Measurements from ENCODE around the gene GUK1.
"Not testable (repeated sequence)": the region's sequence is repeated elsewhere in the genome, so short reads cannot be mapped to it uniquely, and the experiment has no call there.

GUK1 gene

GRCh38 chr1:228162286-228163006, 22.4 kb downstream of the GUK1 start:
- DNase-seq (ENCODE audit: low read depth in 2 of 2) = no peak

- DNase-seq (ENCODE audit: low read depth in 2 of 2) = no peak
Measured at GRCh38 chr1:228163007-228163753, 23.1 kb downstream of the GUK1 start.

GRCh38 chr1:228163776-228164519, 23.9 kb downstream of the GUK1 start:
- DNase-seq (ENCODE audit: low read depth in 2 of 2) = no peak

GRCh38 chr1:228164561-228165371, 24.7 kb downstream of the GUK1 start:
- no peak for DNase-seq (ENCODE audit: low read depth in 2 of 2)

- peak; percentile 99 to 100 for DNase-seq (ENCODE audit: low read depth in 2 of 2)
Measured at GRCh38 chr1:228165372-228166169, 25.5 kb downstream of the GUK1 start, which contains the start of gene IBA57. Gene IBA57 (plus strand): TSS chr1:228165804. CDS start chr1:228165817, 13 bp downstream.

- DNase-seq (ENCODE audit: low read depth in 2 of 2) = peak; percentile 26 to 34
Measured at GRCh38 chr1:228166170-228166936, 26.3 kb downstream of the GUK1 start.

GRCh38 chr1:228168563-228169270, 28.6 kb downstream of the GUK1 start:
- no peak for DNase-seq (ENCODE audit: low read depth in 2 of 2)

- DNase-seq (ENCODE audit: low read depth in 2 of 2) = no peak
Measured at GRCh38 chr1:228169345-228169744, 29.3 kb downstream of the GUK1 start.

GRCh38 chr1:228170666-228171065, 30.6 kb downstream of the GUK1 start:
- DNase-seq (ENCODE audit: low read depth in 2 of 2) = no peak

- DNase-seq (ENCODE audit: low read depth in 2 of 2) = no peak
Measured at GRCh38 chr1:228171221-228171891, 31.3 kb downstream of the GUK1 start.

GRCh38 chr1:228172591-228173527, 32.8 kb downstream of the GUK1 start:
- no peak for DNase-seq (ENCODE audit: low read depth in 2 of 2)

GRCh38 chr1:228173528-228174481, 33.7 kb downstream of the GUK1 start:
- not testable (repeated sequence) for DNase-seq (ENCODE audit: low read depth in 2 of 2)

GRCh38 chr1:228174482-228175315, 34.6 kb downstream of the GUK1 start:
- no peak for DNase-seq (ENCODE audit: low read depth in 2 of 2)

- DNase-seq (ENCODE audit: low read depth in 2 of 2) = no peak
Measured at GRCh38 chr1:228175316-228176023, 35.4 kb downstream of the GUK1 start.

GRCh38 chr1:228176024-228176395, 35.9 kb downstream of the GUK1 start:
- no peak for DNase-seq (ENCODE audit: low read depth in 2 of 2)
